NCI-H226 (cell line): Measurements from ENCODE around the gene ZMYM4.
"Not testable (repeated sequence)": the region's sequence is repeated elsewhere in the genome, so short reads cannot be mapped to it uniquely, and the experiment has no call there.

Experiments
- DNase-seq: peaks from one replicate; pipeline ENCODE4 v3.0.0-alpha.2; 2015

The ZMYM4 gene

DNA sequence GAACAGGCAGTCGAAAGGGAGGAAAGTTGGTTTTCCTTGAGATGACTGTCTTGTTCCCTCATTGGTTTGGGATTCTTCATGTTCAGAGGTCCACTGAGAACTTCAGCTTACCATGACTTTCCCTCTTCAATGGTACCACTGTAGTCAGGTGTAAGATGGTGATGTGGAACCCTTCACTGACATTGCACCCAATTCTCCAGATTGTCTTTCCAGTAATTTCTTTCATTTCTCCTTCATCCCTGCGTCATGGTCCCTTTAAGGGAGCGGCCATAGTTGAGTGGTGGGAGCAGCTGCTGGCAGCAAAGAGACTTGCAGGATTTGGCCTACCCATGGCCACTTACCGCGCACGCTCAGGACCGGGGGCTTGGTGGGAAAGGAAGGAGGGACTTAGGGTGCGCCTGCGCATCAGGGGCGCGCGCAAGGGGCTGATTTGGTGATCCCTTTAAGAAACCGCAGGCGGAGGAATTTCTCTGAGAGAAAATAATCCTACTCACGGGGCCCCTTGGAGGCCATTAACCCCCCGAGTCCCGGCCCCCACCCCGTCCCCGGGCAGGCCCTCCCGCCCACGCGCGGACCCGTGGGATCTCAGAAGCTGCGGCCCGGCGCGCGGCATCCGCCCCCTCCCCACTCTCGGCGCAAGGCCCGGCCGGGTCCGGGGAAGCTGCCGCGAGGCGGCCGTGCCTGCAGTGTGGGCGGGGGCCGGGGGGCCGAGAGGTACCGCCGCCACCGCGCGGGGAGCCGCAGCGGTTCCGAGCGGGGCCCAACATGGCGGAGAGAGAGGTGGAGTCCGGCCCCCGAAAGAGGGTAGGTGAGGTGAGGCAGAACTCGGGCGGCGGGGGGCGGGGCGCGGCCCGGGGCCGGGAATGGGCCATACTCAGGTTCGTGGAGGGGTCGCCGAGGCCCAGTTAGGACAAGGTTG lies at the start of gene ZMYM4:
TSS of gene ZMYM4 (plus strand) at position 428 of the 919 bp plus-strand sequence. CDS start at position 766, 338 bp downstream.
- peak; percentile 96 for DNase-seq

DNA sequence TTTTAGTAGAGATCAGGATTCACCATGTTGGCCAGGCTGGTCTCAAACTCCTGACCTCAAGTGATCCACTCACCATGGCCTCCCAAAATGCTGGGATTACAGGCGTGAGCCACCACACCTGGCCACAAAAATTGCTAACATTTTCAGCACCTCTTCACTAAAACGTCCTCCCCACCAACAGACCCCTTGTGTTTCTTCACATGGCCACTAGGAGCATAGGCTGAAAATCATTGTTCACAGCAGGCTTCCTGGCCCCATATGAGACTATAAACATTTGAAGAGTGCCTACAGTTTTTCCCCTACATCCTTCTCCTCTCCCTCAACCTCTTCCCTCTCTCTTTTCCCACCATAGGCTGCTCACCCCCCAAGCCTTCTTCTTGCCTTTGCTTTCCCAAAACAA lies 47.5 kb upstream of the ZMYM4 start:
- no peak for DNase-seq

DNA sequence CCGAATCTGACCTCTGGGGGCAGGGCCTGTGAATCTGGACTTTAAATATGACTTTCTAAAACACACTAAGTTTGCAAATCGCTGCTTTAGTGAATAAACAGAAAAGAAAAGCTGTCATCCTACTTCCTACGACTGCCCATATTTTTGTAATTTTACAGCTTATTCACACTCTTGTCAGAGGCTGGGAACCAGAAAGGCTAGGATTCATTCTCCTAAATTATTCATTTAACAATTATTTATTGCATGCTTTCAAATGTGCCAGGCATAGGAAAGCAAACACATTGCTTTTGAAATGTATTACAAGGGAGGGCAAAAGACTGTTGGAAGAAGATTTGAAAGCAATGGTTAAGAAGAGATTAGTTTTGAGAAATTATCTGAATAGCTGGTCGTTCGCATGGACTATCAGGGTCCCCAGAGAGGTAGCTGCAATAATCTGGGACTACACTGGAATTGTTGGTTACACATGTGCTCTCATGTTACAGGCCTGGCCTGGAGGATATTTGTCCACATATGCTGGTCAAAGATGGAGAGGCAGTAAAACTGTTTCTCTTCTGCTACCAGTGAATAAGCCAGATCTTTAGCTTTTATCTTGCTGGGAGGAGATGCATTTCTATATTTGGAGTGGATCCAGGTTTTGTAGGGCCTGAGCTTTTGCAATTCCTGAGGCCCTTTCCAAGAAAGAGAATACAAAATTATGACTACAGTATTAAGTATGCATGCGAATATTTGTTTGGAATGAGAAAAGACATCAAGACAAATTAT lies 46.0 kb upstream of the ZMYM4 start:
- DNase-seq: peak; percentile 69

DNA sequence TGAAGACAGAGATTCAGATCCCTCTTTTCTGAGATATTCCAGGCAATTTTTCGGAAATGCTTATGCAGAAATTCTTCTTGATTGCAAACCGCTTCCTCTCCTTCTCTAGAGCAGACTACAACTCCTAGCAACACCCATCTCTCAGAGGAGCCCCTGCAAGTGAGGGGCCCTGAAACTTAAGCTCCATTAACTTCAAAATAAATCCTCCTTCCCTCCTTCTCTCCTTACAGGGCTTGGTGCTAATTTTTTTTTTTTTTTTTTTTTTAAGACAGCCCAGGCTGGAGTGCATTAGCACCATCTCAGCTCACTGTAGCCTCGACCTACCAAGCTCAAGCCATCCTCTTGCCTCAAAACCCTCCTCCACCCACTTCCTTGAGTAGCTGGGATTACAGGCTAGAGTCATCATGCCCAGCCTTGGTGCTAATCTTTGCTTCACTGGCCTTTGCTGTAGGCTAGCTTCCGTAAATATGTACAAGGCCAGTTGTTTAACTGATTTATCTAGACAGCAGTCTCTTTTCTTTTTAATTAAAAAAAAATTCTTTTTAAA lies 45.4 kb upstream of the ZMYM4 start:
- no peak for DNase-seq

DNA sequence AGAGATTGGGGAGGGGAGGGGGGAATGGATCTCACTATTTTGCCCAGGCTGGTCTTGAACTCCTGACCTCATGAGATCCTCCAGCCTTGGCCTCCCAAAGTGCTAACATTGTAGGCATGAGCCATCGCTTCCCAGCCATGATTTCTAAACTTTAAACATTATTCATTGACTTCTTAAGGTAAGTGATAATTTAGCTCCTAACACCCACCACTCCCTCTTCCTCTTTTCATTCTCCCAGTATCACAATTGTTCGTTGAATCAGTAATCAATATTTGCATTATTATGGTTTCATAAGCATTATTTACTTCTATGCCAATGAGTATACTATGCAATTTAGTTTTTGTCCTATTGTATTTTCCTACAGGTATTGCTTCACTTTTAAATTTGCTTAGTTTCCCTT lies 42.0 kb upstream of the ZMYM4 start:
- DNase-seq: no peak

DNA sequence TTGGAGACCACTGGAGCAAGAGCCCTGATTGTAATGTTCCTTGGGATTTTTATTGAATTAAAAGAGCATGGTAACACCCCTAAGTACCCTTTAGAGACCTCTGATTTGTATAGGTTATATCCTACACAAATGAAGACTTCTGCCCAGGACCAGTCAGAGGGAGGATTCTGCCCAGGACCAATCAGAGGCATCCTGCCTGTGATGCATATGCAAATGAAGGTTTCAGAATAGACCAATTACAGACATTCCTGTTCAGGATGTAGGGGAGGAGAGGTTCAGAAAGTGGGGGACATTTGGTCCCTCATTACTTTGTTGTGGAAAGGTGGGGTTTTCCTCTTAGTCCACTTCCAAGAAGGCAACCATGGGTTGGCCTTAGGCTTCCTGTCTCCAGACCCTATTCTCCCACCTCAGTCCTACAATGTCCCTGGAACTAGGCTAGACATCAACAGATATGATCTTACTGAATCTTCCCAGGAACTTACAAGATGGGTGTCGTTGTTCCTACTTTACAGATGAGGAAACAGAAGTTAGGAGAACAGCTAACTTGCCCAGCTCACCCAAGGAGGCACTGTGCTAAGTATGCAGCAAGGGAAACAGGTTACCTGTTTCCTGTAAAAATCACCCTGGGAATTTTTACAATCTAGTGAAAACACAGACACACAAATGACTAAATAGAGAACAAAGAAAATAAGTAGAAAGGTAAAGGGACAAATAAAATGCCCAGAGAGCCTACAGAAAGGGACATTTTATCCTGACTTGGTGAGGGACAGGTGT lies 38.7 kb upstream of the ZMYM4 start:
- no peak for DNase-seq

DNA sequence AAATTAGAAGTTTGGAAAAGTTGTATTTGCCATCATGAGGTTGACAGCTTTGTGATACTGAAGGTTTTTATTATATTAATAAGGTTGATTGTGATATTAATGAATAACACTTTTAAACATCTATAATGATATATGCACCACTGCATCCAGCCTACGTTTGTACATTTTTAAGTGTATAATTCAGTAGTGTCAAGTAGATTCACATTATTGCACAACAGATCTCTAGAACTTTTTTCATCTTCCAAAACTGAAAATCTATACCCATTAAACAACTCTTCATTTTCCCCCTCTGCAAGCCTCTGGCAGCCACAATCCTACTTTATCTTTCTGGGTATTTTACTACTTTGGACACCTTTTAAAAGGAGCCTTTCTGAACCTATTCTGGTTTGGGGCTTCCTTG lies 37.2 kb upstream of the ZMYM4 start:
- DNase-seq: no peak

DNA sequence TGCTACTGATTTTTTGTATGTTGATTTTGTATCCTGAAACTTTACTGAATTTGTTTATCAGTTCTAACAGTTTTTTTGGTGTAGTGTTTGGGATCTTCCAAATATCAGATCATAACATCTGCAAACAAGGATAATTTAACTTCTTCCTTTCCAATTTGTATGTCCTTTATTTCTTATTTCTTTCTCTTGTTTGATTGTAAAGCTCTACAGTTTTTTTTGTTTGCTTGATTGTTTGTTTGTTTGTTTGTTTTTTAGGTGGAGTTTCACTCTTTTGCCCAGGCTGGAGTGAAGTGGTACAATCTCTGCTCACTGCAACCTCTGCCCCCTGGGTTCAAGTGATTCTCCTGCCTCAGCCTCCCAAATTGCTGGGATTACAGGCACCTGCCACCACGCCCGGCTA lies 31.7 kb upstream of the ZMYM4 start:
- not testable (repeated sequence) for DNase-seq

DNA sequence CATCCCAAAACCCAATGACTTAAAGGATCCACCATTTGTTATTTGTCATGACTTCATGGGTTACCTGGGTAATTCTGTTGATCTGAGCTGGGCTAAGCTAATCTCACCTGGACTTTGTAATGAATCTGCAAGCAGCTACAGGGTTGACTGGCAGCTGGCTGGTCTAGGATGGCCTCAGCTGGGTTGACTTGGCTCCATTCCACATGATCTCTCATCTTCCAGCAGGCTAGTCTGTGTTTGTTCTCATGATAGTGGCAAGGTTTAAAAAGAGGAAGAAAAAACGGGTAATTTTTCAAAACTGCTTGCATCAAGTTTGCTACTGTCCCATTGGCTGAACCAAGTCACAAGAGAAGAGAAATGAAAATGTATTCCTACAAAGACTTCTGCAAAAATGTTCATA lies 24.8 kb upstream of the ZMYM4 start:
- no peak for DNase-seq

DNA sequence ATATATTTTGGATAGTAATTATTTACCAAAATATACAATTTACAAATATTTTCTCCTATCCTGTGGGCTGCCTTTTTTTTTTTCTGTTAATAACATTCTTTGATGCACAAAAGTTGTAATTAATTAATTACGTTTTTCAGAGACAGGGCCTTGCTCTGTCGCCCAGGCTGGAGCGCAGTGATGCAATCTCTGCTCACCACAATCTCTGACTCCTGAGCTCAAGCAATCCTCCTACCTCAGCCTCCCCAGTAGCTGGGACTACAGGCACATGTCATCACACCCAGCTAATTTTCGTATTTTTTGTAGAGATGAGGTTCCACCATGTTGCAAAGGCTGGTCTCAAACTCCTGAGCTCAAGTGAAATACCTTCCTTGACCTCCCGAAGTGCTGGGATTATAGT lies 21.3 kb upstream of the ZMYM4 start:
- no peak for DNase-seq

DNA sequence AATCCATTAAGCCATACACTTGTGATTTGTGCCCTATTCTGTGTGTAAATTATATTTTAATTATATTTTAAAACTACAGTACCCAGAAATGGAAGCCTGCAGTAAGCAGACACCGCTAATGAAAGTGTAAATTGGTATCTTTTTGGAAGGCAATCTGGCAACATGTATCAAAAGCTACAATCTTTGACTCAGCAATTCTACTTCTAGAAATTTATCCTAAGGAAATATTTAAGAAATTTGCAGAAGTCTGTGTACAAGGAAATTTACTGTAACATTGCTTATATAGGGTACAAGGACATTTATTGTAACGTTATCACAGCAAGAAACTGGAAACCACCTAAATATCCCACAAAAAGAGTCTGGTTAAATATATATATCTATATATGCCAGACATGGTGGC lies 14.6 kb upstream of the ZMYM4 start:
- no peak for DNase-seq

DNA sequence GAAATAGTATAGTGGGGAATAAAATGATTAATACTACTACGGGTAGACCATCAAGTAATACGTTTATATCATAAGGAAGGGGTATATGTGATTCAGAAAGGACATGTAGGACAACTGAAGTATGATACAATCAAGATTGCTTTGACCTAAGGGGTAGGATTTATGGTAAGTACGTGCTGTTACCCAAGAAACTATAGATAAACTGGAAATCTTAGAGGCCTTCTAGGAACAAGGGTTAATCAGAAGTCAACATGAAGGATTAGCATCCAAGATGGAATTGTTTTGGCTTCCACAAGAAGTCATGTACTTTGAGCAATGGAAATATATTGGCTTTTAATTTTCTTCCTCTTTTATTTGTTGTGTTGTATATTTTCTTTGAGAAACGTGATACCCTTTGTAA lies 13.2 kb upstream of the ZMYM4 start:
- DNase-seq: no peak

DNA sequence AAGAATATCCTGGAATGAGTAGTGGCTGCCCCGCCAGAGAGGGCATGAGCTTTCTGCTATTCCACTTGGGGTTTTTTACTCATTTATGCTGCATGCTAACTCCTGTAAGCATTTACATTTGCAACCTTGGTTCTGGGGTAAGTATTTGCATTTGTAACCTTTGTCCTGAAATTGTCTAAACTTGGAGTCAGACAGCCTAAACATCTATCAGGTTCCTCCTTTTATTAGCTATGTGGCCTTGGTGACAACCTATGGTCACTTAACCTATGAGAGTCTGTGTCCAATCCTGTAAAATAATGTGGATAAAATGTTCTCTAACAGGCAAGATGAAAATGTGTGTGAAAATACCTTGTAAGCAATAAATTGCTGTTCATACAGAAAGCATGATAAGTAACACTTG lies 8.9 kb upstream of the ZMYM4 start:
- DNase-seq: no peak

DNA sequence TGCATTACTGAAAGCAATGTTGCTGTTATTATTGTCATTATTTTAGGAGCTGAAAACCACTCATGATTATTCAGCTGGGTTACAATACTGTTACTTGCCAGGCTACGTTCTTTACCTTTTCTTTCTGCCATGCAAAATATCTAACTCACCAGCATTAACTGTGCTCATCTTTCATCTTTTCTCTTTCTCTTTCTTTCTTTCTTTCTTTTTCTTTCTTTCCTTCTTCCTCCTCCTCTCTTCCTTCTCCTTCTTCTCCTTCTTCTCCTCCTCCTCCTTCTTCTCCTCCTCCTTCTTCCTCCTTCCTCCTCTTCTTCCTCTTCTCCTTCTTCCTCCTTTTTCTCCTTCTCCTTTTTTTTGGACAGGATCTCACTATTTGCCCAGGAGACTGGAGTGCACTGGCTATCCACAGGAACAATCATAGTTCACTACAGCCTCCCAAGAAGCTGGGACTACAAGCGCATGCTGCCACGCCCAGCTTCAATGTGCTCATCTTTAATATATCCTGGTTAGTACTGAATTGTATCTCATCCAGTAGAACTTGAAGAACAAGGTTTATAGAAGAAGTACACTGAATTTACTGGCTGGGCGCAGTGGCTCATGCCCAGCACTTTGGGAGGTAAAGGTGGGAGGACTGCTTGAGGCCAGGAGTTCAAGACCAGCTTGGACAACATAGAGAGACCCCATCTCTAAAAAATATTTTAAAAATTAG lies 6.9 kb upstream of the ZMYM4 start:
- no peak for DNase-seq

DNA sequence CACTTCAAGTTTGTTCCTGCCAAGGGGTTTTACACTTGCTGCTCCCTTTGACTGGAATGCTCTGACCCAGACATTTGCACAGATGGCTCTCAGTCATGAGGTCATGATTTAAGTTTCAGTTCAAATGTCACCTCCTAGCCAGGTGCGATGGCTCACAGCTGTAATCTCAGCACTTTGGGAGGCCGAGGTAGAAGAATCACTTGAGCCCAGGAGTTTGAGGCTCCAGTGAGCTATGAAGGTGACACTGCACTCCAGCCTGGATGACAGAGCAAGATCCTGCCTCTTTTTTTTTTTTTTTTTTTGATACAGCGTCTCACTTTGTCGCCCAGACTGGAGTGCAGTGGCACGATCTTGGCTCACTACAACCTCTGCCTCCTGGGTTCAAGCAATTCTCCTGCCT lies 4.5 kb upstream of the ZMYM4 start:
- no peak for DNase-seq

DNA sequence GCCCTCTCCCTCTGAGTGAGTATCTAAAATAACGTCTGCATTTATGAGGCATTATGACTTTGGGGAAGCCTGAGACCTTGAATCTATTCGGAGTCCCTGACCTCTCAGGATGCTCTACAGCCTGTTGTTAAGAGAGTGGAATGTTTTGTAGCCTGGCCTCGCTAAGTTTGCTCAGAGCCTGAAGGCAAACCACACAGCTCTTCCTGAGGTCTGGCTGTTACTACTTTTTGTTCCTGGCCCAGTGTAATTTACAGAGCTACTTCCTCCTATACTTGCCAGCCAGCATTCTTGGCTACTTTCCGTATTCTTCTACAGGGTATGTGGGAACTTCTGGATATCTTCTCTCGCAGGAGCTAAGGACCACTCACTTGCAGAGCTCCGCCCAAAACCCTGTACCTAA lies 3.6 kb upstream of the ZMYM4 start:
- peak; percentile 82 for DNase-seq

DNA sequence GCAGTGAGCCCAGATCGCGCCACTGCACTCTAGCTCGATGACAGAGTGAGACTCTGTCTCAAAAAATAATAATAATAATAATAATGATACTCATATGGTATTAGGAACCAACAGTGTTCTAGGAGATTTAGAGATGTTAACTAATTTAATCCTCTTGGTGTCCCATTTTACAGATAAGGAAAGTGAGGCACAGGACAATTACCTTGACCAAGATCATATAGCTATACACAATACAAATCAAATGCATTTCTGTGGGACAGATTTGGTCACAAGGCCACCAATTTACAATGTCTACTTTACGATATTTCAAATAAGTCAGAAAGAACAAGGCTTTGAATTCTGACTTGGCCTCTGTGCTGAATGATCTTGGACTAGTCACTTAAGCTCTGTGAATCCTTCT lies 2.2 kb upstream of the ZMYM4 start:
- no peak for DNase-seq

DNA sequence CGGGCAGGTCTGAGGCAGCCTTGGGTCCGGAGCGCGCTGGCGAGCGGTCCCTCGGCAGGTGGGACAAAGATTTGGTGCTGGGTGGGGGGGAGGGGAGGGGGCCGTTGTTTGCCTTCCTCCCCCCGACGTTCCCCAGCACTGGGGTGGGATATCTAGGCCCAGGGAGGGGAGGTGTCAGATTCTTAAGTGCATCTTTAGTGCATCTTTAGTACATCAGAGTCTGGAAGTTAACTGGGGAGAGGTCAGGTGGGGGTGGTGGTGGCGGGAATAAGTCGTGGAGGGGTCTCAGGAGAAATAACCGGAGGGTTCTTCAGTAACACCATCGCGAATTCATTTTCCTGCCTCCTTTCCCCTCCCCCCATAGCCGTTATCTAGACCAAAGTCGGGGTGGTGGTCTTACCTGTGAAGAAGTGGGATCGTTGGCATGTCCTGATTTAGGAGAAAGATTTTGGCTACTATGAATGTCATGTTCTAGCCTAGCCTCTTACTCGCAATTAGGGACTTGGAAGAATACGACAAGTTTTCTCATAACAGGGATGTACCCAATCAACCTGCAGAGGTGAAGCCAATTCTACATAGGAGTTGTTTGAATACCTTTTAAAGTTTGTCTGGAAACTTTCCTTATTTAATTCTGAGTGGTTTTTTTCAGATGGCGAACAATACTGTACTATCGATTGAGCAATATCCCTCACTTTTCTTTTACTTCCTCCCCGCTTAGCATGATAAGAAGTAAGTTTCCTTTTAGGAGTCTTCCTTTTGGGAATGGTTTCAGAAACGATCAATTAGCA lies 886 bp downstream of the ZMYM4 start:
- no peak for DNase-seq

DNA sequence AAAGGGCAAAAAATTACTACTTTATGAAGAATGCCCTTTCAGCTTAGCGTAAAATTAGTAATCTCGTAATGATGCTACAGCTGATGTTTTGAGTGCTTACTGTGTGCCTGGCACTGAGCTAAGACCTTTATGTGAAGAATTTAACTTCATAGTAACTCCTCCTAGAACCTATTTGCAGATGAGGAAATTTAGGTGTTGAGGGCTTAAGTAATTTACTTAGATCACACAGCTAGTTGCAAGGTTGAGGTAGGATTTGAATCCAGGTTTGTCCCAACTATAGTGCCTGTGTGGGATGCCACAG lies 1.4 kb downstream of the ZMYM4 start:
- no peak for DNase-seq

DNA sequence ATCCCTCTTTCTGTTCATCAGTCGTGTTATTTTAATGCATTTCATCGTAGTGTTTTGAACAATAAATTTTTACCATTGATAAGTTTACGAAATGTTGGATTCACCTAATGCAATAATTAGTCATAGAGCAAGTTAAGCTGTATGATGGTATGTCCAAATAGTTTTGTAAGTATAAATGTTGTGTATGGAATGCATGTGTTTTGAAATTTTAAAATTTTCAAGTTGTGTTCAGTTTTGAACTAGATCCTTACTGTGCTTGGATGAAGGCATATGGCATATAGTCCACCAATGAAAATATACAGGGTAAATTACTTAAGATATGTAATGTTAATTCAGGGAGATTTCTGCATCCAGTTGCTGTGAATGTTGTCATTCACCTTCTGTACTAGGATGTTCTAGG lies 2.3 kb downstream of the ZMYM4 start:
- DNase-seq: no peak

DNA sequence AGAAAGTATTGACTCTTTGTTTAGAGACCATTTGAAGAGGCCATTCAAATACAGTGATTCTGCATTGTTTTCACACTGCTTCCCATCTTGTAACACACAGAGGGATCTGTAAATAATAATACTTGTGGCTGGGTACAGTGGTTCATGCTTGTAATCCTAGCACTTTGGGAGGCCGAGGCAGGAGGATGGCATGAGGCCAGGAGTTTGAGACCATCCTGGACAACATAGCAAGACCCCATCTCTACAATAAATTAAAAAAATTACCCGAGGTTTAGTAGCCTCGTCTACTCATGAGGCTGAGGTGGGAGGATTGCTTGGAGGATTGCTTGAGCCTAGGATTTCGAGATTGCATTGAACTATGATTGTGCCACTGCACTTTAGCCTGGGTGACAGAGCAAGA lies 5.7 kb downstream of the ZMYM4 start:
- no peak for DNase-seq
